AG10803 (cell line): ENCODE data around the gene FBN2.
"Not testable (repeated sequence)": the region's sequence is repeated elsewhere in the genome, so short reads cannot be mapped to it uniquely, and the experiment has no call there.

Source experiments
- DNase-seq: peaks from one replicate; pipeline ENCODE4 v3.0.0; 2010; ENCODE audit warnings: low read depth
- H3K4me3 ChIP-seq: 2 replicates; pipeline ENCODE4 v1.5.1; 2011; ENCODE audit warnings: mild to moderate bottlenecking, low read length, control low read depth
- TF ChIP-seq, protein P1 (sequence below): conservative IDR thresholded peaks from 2 replicates; pipeline ENCODE4 v1.5.1; 2011; ENCODE audit warnings: mild to moderate bottlenecking, low read length, control low read depth, inconsistent platforms

The FBN2 gene

GRCh38 chr5:128522336-128522735, 15.7 kb downstream of the FBN2 start:
- DNase-seq: no peak
- TF ChIP-seq, protein P1, sequence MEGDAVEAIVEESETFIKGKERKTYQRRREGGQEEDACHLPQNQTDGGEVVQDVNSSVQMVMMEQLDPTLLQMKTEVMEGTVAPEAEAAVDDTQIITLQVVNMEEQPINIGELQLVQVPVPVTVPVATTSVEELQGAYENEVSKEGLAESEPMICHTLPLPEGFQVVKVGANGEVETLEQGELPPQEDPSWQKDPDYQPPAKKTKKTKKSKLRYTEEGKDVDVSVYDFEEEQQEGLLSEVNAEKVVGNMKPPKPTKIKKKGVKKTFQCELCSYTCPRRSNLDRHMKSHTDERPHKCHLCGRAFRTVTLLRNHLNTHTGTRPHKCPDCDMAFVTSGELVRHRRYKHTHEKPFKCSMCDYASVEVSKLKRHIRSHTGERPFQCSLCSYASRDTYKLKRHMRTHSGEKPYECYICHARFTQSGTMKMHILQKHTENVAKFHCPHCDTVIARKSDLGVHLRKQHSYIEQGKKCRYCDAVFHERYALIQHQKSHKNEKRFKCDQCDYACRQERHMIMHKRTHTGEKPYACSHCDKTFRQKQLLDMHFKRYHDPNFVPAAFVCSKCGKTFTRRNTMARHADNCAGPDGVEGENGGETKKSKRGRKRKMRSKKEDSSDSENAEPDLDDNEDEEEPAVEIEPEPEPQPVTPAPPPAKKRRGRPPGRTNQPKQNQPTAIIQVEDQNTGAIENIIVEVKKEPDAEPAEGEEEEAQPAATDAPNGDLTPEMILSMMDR: no peak

GRCh38 chr5:128519827-128520226, 18.2 kb downstream of the FBN2 start:
- no peak overlapping the region for H3K4me3 ChIP-seq
- no peak for DNase-seq
- TF ChIP-seq, protein P1: no peak

More at GRCh38 chr5:128522336-128522735, 15.7 kb downstream of the FBN2 start:
- H3K4me3 ChIP-seq: no peak overlapping the region

GRCh38 chr5:128516978-128517377, 21.1 kb downstream of the FBN2 start:
- TF ChIP-seq, protein P1: no peak
- no peak for DNase-seq
- no peak overlapping the region for H3K4me3 ChIP-seq

DNA sequence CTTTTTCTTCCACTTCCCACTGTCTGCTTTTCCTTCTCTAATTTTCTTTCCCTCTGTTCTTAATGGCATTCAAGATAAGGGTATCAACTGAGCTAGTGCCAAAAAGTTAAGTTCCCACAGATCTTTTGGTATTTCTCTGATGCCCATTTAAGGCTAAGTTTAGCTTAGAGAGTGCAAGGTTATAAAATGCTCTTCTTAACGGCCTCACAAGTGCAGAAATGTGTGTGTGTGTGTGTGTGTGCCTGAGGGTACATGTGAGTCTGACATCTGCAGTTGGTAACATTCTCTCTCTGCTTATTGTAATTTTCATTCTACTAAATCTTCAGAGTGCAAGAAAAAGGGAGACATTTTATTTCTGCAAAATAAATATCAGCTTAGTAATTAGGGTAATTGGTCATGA, 24.2 kb downstream of the FBN2 start:
- no peak overlapping the region for H3K4me3 ChIP-seq
- TF ChIP-seq, protein P1: no peak
- no peak for DNase-seq

- TF ChIP-seq, protein P1: no peak
- DNase-seq: no peak
- no peak overlapping the region for H3K4me3 ChIP-seq
Measured at GRCh38 chr5:128512894-128513293, 25.2 kb downstream of the FBN2 start.

- no peak overlapping the region for H3K4me3 ChIP-seq
- DNase-seq: no peak
- TF ChIP-seq, protein P1: no peak
Measured at GRCh38 chr5:128506643-128507042, 31.4 kb downstream of the FBN2 start.

GRCh38 chr5:128503727-128504126, 34.3 kb downstream of the FBN2 start:
- DNase-seq, H3K4me3 ChIP-seq: not testable (repeated sequence)
